ENCODE results near the gene CCDC69. TPM values are rescaled to one million over a fixed set of nuclear protein-coding genes. Genes with fewer than 3 reads are reported as not detected.
"Not testable (repeated sequence)": the region's sequence is repeated elsewhere in the genome, so short reads cannot be mapped to it uniquely, and the experiment has no call there.

CCDC69 gene
- total and polyA plus RNA-seq, 2 donors (not counting 1 experiment from before 2014, with no cell fraction given): 58.7 to 125 TPM

GRCh38 chr5:151240268-151240835 lies 16.5 kb upstream of the CCDC69 start:
- H3K27ac Mint-ChIP-seq: peak overlapping the region; percentile 64
- intact Hi-C loops (cut with micrococcal nuclease); H3K36me3 ChIP-seq (replicated peaks in 1 of 2; ENCODE audit: control extremely low read depth in 1 of 2, control insufficient read depth in 1 of 2, extremely low read depth in 1 of 2, insufficient read depth in 2 of 2, low read length in 1 of 2); H3K4me3 ChIP-seq (ENCODE audit: control extremely low read depth in 1 of 5, extremely low read depth in 1 of 5, insufficient read depth in 1 of 5, low read depth in 2 of 5, low read length in 4 of 5); DNase-seq; H3K27me3 Mint-ChIP-seq; H3K9ac ChIP-seq (ENCODE audit: low read length); H3K27me3 ChIP-seq (replicated peaks in 1 of 4; ENCODE audit: control extremely low read depth in 1 of 4, control insufficient read depth in 3 of 4, insufficient read depth in 4 of 4, low read length in 3 of 4); H2AFZ ChIP-seq (ENCODE audit: insufficient read depth, low read depth, low read length, poor library complexity, severe bottlenecking); H3K9me3 Mint-ChIP-seq (ENCODE audit: insufficient read depth); ATAC-seq (ENCODE audit: low read depth); H3K9me3 ChIP-seq (ENCODE audit: control extremely low read depth in 1 of 3, control insufficient read depth in 2 of 3, insufficient read depth in 1 of 3, low read length in 2 of 3); H4K20me1 ChIP-seq (ENCODE audit: control insufficient read depth, insufficient read depth, low read length, poor library complexity, severe bottlenecking): not testable (repeated sequence)
- H3K4me1 Mint-ChIP-seq: peaks cover 88% of the 10 kb centered on the region
- H3K27ac ChIP-seq (ENCODE audit: low read length in 2 of 2): peak overlapping the region in 1 of 2 donors; percentile 12
- peak overlapping the region; percentile 46 for H3K4me2 ChIP-seq (replicated peaks; ENCODE audit: low read depth, low read length, poor library complexity, severe bottlenecking)
- H3K4me3 Mint-ChIP-seq: peak overlapping the region; percentile 37
- WGBS (ENCODE audit: insufficient coverage): 77% methylated on average over 3 of the region's 10 CpGs
- ChIA-PET POLR2A (interaction anchor here (0.6 to 1.0 kb wide), 3 partner anchors 12 to 28 kb away, joined by 3 to 9 read pairs (median 5); partner anchors contain the start of gene GM2A), CTCF (interaction anchor here (0.6 to 14.0 kb wide), 20 partner anchors 11 to 439 kb away, joined by 3 to 299 read pairs (median 10); partner anchors contain the start of genes CCDC69 and GM2A)
- peaks cover 31% of the 10 kb centered on the region for H3K79me2 ChIP-seq (ENCODE audit: control insufficient read depth, insufficient read depth, low read length)
- H3K4me1 ChIP-seq (ENCODE audit: control insufficient read depth in 2 of 2, insufficient read depth in 2 of 2, low read length in 2 of 2): peaks cover 72 to 75% of the 10 kb centered on the region in 2 donors

GRCh38 chr5:151239237-151239861 lies 15.5 kb upstream of the CCDC69 start:
- H3K27ac ChIP-seq (ENCODE audit: low read length in 2 of 2): no peak overlapping the region
- H3K4me3 ChIP-seq (ENCODE audit: control extremely low read depth in 1 of 5, extremely low read depth in 1 of 5, insufficient read depth in 1 of 5, low read depth in 2 of 5, low read length in 4 of 5): peak overlapping the region in 2 of 5 experiments; percentile 7 to 20
- ChIA-PET CTCF (interaction anchor here (0.6 to 14.0 kb wide), 37 partner anchors 8 to 438 kb away, joined by 3 to 299 read pairs (median 8); partner anchors contain the start of genes ANXA6, CCDC69 and GM2A), POLR2A (interaction anchor here (0.6 to 2.9 kb wide), 6 partner anchors 16 to 114 kb away, joined by 3 to 29 read pairs (median 9); partner anchors contain the start of gene CCDC69)
- DNase-seq (peak; percentile 66), ATAC-seq (ENCODE audit: low read depth) (peak; percentile 64)
- no peaks in the 10 kb centered on the region for H3K9me3 ChIP-seq (ENCODE audit: control extremely low read depth in 1 of 3, control insufficient read depth in 2 of 3, insufficient read depth in 1 of 3, low read length in 2 of 3)
- TF ChIP-seq EZH2 (IDR thresholded peaks at IDR 0.05; ENCODE audit: borderline replicate concordance, insufficient read depth, low read depth, low read length, poor library complexity, severe bottlenecking): no peak
- TF ChIP-seq CTCF (IDR thresholded peaks at IDR 0.05): peak; percentile 99
- peaks cover 95% of the 10 kb centered on the region for H3K4me1 Mint-ChIP-seq
- peaks cover 27% of the 10 kb centered on the region for H3K79me2 ChIP-seq (ENCODE audit: control insufficient read depth, insufficient read depth, low read length)
- WGBS (ENCODE audit: insufficient coverage): 19% methylated on average over 16 of the region's 17 CpGs
- peak overlapping the region; percentile 82 for H3K27ac Mint-ChIP-seq
- H3K4me3 Mint-ChIP-seq: peak overlapping the region; percentile 84
- peak overlapping the region; percentile 79 for H3K4me2 ChIP-seq (replicated peaks; ENCODE audit: low read depth, low read length, poor library complexity, severe bottlenecking)
- H3K4me1 ChIP-seq (ENCODE audit: control insufficient read depth in 2 of 2, insufficient read depth in 2 of 2, low read length in 2 of 2): peaks cover 81 to 82% of the 10 kb centered on the region in 2 donors
- H2AFZ ChIP-seq (ENCODE audit: insufficient read depth, low read depth, low read length, poor library complexity, severe bottlenecking): peak overlapping the region; percentile 13
- no peak overlapping the region for H3K9ac ChIP-seq (ENCODE audit: low read length)
- H3K9me3 Mint-ChIP-seq (ENCODE audit: insufficient read depth): no peaks in the 10 kb centered on the region
- H3K27me3 ChIP-seq (replicated peaks in 1 of 4; ENCODE audit: control extremely low read depth in 1 of 4, control insufficient read depth in 3 of 4, insufficient read depth in 4 of 4, low read length in 3 of 4): no peaks in the 10 kb centered on the region
- H4K20me1 ChIP-seq (ENCODE audit: control insufficient read depth, insufficient read depth, low read length, poor library complexity, severe bottlenecking): no peaks in the 10 kb centered on the region
- no peaks in the 10 kb centered on the region for H3K27me3 Mint-ChIP-seq
- intact Hi-C loops (cut with micrococcal nuclease): loop anchor here (1.0 to 2.0 kb wide), 4 partner anchors 43 to 188 kb away; partner anchors contain the start of gene ANXA6
- H3K36me3 ChIP-seq (replicated peaks in 1 of 2; ENCODE audit: control extremely low read depth in 1 of 2, control insufficient read depth in 1 of 2, extremely low read depth in 1 of 2, insufficient read depth in 2 of 2, low read length in 1 of 2): no peaks in the 10 kb centered on the region

Measured in B cell (primary cell).